Uterus (tissue), 4 donors: Measurements from ENCODE around the gene PEPD. TPM values are rescaled to one million over a fixed set of nuclear protein-coding genes. Genes with fewer than 3 reads are reported as not detected.

Experiments
- DNase-seq, 2 donors: peaks; one replicate each; pipeline ENCODE4 v3.0.0-alpha.2; 2019 to 2020
- H3K27ac ChIP-seq, 2 donors: fragments of 200-600 bp; sonication (generic); 1 replicate in 1 of 2; 2 replicates in 1 of 2; pipeline ENCODE4 v1.5.1; 2016 to 2018
- H3K27me3 ChIP-seq, 2 donors: fragments of 200-600 bp; sonication (generic); one replicate each; pipeline ENCODE4 v1.5.1; 2018 to 2019; ENCODE audit warnings: control low read depth in 1 of 2
- H3K36me3 ChIP-seq, 2 donors: fragments of 200-600 bp; sonication (generic); one replicate each; pipeline ENCODE4 v1.5.1; 2019; ENCODE audit warnings: control low read depth in 1 of 2
- H3K4me1 ChIP-seq, 2 donors: fragments of 200-600 bp; sonication (generic); one replicate each; pipeline ENCODE4 v1.5.1; 2018 to 2019; ENCODE audit warnings: control low read depth in 1 of 2
- H3K4me3 ChIP-seq, 2 donors: fragments of 200-600 bp; sonication (generic); 1 replicate in 1 of 2; 2 replicates in 1 of 2; pipeline ENCODE4 v1.5.1; 2018 to 2019; ENCODE audit warnings: mild to moderate bottlenecking in 1 of 2
- H3K9me3 ChIP-seq, 2 donors: fragments of 200-600 bp; sonication (generic); one replicate each; pipeline ENCODE4 v1.5.1; 2019; ENCODE audit warnings: control low read depth in 1 of 2
- POLR2A ChIP-seq, 2 donors: fragments of 450-650 bp; IDR thresholded peaks; one replicate each; pipeline ENCODE4 v1.6.1; 2016; ENCODE audit warnings: antibody characterized with exemption in 2 of 2, mild to moderate bottlenecking in 1 of 2, moderate library complexity in 1 of 2
- intact Hi-C: fragments of 100-400 bp; cut with DNase I; formaldehyde crosslinking; loops from one replicate; pipeline ENCODE4 v1.15.1; 2023; ENCODE audit warnings: low total_unique reads
- total RNA-seq, 4 donors: library from RNA; depleted of rRNA in 3 of 4; stranded (reverse); fragments of >200 nt in 3 of 4; gene quantifications; one replicate each; pipeline versions ENCODE4 v1.1.0 to v1.2.4, GENCODE V29; 2014 to 2023
- TF ChIP-seq, protein P1 (sequence below), 4 experiments: fragments of 200-600 bp in 2 of 4; fragments of 450-650 bp in 2 of 4; sonication (generic) in 2 of 4; IDR thresholded peaks; one replicate each; pipeline ENCODE4 v1.5.1; 2016 to 2019; ENCODE audit warnings: antibody characterized with exemption in 4 of 4, mild to moderate bottlenecking in 2 of 4, moderate library complexity in 1 of 4
- donor health status: DM: yes; HTN: yes; CAD: no.

The PEPD gene
- total RNA-seq, 4 donors from 2014 or later, result 26.1 to 47.0 (median 37.9) TPM

DNA sequence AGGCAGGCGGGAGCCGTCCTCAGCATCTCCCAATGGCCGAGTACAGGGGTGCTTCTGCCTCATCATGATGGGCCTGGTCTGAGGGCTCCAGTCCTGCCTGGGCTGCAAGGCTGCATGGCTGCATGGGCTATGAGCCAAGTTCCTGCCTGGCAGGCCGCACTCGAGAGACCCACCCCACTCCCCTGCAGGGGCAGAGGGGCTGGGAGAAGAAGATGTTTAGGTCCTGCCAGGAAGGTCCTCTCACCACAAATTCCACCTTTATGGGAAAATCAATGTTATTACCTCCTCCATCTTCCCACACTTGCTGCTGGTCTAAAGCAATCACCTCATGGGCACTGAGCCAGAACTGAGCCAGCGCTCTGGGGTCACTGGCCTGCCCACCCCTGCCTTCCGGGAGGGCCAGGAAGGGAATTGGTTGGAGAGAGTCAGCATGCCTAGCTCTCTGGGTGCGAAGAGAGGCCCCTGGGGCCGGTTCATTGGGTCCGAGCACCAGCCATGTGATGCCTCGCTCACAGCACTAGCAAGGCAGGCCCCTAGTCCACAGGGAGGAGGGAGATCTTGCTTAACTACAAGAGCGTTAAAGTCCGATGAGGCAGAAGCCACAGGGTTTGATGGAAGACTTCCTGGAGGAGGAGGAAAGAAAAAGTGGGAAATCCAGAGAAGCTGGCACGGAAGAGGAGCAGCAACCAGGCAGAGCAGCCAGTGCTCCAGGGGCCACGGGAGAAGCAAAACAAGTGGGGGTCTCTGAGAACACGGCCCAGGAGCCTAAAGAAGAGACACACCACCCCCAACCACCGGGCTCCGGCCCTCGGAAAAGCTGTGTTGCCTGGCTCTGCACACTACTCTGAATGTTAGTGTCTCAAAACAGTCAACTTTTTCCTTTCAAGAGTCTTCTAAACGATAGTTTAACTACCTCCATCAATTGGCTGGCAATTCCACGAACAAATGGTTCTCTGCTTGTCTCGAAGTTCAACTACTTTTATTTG lies 84.9 kb downstream of the PEPD start:
- H3K4me1 ChIP-seq, result no peaks in the 10 kb centered on the region
- no peak for TF ChIP-seq POLR2A (IDR thresholded peaks at IDR 0.05)
- no peak for DNase-seq
- no peak overlapping the region for H3K4me3 ChIP-seq
- intact Hi-C loops, result no loop called here
- no peaks in the 10 kb centered on the region for H3K9me3 ChIP-seq
- no peaks in the 10 kb centered on the region for H3K27me3 ChIP-seq
- no peaks in the 10 kb centered on the region for H3K36me3 ChIP-seq
- no peak overlapping the region for H3K27ac ChIP-seq

DNA sequence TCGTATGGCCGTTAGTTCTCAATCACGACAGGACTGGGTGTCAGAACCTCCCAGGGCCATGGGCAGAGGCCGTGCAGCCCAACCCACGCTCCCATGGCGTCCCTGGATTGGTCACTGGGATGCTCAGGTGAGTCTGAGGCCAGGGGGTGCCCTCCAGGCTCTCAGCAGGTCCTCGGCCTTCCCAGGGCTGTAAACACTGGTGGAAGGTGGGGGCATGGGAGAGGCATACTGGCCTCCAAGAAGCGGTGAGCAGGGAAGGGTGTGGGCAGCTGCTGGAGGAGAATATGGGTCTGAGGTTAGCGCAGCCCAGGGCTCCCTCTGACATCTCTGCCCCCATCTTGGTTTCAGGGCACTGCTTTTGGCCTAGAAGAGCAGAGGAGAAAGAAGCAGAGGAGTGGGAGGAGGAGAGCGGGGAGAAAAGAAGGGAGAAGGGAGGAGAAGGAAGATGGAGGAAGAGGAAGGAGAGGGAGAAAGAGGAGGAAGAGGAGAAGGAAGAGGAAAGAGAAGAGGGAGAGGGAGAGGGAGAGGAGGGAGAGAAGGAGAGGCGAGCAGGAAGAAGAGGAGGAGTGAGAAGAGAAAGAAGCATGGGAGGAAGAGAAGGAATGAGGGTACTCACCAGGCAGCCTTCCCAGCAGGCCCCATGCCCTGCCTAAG lies 85.8 kb downstream of the PEPD start:
- H3K4me1 ChIP-seq, result no peaks in the 10 kb centered on the region
- no peak overlapping the region for H3K27ac ChIP-seq
- H3K27me3 ChIP-seq, result no peaks in the 10 kb centered on the region
- no peak for DNase-seq
- H3K4me3 ChIP-seq, result no peak overlapping the region
- intact Hi-C loops, result no loop called here
- no peaks in the 10 kb centered on the region for H3K9me3 ChIP-seq
- TF ChIP-seq POLR2A (IDR thresholded peaks at IDR 0.05), result no peak
- TF ChIP-seq, protein P1, sequence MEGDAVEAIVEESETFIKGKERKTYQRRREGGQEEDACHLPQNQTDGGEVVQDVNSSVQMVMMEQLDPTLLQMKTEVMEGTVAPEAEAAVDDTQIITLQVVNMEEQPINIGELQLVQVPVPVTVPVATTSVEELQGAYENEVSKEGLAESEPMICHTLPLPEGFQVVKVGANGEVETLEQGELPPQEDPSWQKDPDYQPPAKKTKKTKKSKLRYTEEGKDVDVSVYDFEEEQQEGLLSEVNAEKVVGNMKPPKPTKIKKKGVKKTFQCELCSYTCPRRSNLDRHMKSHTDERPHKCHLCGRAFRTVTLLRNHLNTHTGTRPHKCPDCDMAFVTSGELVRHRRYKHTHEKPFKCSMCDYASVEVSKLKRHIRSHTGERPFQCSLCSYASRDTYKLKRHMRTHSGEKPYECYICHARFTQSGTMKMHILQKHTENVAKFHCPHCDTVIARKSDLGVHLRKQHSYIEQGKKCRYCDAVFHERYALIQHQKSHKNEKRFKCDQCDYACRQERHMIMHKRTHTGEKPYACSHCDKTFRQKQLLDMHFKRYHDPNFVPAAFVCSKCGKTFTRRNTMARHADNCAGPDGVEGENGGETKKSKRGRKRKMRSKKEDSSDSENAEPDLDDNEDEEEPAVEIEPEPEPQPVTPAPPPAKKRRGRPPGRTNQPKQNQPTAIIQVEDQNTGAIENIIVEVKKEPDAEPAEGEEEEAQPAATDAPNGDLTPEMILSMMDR (IDR thresholded peaks at IDR 0.05), result no peak
- no peaks in the 10 kb centered on the region for H3K36me3 ChIP-seq

DNA sequence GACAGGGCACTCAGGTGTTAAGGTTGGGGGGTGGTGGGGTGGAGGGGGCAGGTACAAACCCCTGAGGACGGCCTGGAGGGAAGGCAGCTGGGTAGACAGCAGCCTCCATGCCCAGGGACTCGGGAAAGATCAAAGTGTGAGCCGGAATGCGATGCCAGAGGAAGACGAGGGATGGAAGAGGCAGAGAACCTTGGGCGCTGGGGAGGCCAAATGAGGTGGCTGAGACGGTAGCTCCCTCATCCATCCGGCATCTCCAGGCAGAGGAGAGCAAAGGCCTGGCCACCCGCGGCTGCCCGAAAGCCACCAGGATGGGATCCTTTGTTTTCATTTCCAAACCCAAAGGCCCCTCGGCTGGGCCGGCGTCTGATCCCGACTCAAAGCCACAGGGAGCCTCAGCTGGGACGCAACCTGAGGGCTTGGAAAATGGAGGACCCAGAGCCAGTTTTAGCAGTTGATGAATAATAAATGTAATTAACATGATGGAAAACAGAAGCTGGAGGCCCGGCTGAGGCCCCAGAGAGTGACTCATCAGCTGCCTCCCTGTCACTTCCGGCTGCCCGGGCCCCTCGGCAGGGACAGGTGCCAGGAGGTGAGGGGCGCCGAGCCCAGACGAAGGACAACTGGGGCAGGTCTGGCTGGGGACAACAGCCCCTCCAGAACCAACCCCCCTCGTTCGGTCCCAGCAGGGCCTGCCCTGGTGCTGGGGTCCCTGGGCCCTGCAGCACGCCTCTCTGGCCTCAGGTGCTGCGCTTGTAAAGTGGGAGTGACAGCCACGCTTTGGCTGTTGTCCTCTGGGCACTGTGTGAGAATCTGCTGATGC lies 86.5 kb downstream of the PEPD start:
- intact Hi-C loops, result no loop called here
- Histone ChIP-seq H3K9me3 (no peaks in the 10 kb centered on the region), H3K4me1 (no peaks in the 10 kb centered on the region), H3K36me3 (no peaks in the 10 kb centered on the region), H3K27ac (no peak overlapping the region), H3K4me3 (no peak overlapping the region), H3K27me3 (no peaks in the 10 kb centered on the region)
- no peak for DNase-seq
- TF ChIP-seq POLR2A (IDR thresholded peaks at IDR 0.05), result no peak
- TF ChIP-seq, protein P1 (IDR thresholded peaks at IDR 0.05), result no peak

DNA sequence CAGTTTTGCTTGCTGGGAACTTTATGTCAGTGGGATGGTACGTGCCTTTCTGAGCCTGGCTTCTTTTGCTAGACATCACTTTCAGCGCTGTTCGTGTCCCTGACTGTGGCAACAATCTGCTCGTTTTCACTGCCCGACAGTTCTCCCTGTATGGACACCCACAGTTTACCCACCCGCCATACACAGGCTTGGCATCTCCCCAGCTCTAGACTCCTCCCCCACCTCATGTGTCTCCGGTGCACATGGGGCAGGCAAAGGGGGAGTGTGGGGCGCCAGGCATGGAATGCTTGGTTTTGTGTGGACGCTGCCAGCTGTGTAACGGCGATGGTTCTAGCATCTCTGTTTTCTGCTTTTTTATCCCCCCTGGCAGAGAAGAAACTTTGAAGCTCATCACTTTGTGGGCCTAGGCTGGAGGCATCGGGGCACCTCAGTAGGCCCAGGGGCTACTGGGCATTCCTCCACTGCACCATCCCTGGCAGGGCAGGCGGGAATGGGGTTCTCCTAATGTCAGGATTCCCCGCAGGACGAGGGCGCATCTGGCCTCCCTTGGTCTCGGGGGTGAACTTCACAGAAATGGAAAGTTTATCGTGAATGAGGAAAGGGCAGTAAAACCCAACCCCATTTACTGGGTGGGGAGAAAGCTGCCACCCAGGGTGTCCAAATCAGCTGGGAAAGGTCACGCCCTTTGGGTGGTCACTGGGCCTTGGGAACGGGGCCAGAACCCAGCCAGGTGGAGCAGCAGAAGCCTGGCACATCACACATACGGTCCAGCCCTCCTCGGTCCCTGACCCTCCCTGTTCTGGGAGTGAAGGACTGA lies 87.3 kb downstream of the PEPD start:
- DNase-seq, result no peak
- Histone ChIP-seq H3K4me1 (no peaks in the 10 kb centered on the region), H3K27me3 (no peaks in the 10 kb centered on the region), H3K27ac (no peak overlapping the region), H3K4me3 (no peak overlapping the region), H3K9me3 (no peaks in the 10 kb centered on the region), H3K36me3 (no peaks in the 10 kb centered on the region)
- TF ChIP-seq, protein P1 (IDR thresholded peaks at IDR 0.05), result no peak
- no peak for TF ChIP-seq POLR2A (IDR thresholded peaks at IDR 0.05)
- intact Hi-C loops, result no loop called here
